Peyer's patch (tissue), 4 donors: ENCODE results near the gene SLC35A3.

Experiments
- CTCF ChIP-seq, 6 experiments: fragments of 450-650 bp in 4 of 6; fragments of 200-600 bp in 2 of 6; sonication (generic) in 1 of 6; IDR thresholded peaks; one replicate each; pipeline ENCODE4 v1.5.1; 2017 to 2019; ENCODE audit warnings: antibody characterized with exemption in 6 of 6, mild to moderate bottlenecking in 3 of 6, moderate library complexity in 1 of 6
- POLR2A ChIP-seq, 2 donors: fragments of 450-650 bp; IDR thresholded peaks; one replicate each; pipeline ENCODE4 v1.5.1; 2017; ENCODE audit warnings: antibody characterized with exemption in 2 of 2, mild to moderate bottlenecking in 2 of 2, moderate library complexity in 2 of 2

GRCh38 chr1:99992044-99992722 lies 22.4 kb downstream of the SLC35A3 start:
- TF ChIP-seq CTCF (IDR thresholded peaks at IDR 0.05) = no peak
- no peak for TF ChIP-seq POLR2A (IDR thresholded peaks at IDR 0.05)
